GM21526 (cell line): ENCODE results near the gene KLC1.

ENCODE experiments used
- ATAC-seq: cut with Tn5 transposase; IDR thresholded peaks from one replicate; pipeline ENCODE4 v1.9.1; 2021; ENCODE audit warnings: moderate library complexity; ENCODE audit not compliant: unreplicated experiment, low FRiP score

Gene KLC1

DNA sequence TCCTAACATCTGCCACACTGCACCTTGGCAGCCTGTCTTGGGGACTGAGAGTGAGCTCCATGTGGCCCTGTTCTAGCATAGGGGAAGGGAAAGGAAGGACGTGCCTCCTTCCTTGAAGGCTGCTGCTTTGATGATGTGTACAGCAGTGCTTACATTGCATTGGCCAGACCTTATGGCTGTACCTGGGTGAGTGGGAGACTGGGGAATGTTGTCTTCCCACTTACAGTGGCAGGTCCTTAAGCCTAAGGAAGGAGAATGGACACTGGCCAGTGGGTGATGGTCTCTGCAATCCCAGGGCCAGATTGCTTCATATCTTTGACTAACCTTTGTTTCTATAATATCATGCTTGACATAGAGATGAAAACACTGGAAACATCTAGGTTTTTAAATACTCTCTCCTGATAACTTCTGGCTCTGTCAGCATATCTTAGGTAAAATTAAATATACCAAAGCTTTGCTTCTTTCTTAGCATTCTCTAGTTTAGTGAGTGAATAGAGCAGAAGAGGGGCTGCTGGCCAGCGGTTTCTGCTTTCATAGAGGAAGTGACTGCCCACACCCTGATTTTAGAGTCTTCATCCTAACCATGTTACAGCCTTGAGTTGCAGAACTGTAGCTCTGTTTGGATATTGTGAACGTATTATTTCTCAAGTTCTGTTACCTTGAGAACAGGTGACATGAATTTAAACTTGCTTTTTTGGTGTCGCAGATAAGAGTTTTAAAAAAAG, 27.2 kb downstream of the KLC1 start:
- ATAC-seq, result no peak

DNA sequence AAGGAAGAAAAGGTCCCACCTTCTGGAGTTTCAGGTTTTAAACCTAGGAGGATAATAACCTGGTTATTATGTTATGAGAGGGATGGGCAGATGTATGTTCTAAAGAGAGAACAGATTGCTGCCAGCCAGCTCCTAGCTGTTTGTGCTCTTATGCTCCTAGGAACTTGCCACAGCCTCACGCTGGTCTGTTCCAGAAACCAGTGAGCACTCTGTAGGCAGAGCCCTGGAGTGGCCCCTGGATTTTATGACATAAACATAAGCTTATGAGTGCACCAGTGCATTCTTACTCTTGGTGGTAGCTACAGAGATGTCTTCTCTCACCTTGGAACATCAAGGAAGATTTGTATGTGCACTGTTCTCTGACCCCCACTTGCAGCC, 27.7 kb downstream of the KLC1 start:
- no peak for ATAC-seq

DNA sequence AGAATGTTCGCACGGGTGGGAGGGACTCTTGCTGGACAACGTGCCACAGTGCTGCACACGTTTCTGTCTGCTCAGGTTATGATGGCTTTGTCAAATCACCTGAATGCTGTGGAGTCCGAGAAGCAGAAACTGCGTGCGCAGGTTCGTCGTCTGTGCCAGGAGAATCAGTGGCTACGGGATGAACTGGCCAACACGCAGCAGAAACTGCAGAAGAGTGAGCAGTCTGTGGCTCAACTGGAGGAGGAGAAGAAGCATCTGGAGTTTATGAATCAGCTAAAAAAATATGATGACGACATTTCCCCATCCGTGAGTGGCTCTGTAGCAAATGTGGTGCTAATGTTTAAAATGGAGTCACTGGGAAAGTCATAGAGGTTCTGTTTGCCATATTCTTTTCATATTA, 28.5 kb downstream of the KLC1 start:
- no peak for ATAC-seq

DNA sequence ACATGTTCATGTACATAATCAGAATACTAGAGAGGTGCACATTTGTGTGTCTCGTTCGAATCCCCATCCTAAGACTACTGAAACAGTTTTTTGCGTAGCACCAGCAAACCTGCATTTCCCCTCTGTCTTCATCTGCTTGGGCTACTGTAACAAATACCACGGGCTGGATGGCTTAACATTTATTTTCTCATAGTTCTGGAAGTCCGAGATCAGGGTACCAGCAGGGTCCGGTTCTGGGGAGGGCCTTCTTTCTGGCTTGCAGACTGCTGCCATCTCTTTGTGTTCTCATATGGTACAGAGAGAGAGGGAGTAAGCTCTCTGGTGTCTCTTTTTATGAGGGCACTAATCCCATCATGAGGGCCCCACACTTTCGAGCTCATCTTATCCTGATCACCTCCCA, 30.6 kb downstream of the KLC1 start:
- no peak for ATAC-seq

DNA sequence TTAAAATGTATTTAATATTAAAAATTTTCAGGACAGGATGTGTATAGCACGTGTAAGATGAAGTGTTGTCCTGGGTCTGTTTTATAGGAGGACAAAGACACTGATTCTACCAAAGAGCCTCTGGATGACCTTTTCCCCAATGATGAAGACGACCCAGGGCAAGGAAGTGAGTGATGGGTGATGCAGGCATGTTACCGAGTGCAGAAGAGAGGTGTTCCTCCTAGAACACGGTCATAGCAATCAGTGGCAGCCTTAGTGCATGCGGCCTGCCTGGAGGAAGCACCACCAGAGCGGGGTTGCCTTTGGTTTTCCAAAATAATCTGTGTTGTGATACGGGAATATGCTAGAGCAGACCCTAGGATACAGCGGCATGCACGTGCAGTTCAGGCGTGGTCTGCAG, 33.0 kb downstream of the KLC1 start:
- no peak for ATAC-seq

DNA sequence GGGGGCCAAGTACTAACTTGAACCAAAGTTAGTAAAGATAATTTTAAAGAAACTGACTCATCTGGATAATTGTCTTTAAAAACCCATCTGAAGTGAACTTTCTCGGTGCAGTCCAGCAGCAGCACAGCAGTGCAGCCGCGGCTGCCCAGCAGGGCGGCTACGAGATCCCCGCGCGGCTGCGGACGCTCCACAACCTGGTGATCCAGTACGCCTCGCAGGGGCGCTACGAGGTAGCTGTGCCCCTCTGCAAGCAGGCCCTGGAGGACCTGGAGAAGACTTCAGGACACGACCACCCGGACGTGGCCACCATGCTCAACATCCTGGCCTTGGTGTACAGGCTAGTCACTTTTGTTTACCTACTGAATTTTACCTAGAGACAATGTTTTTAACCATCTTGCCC, 33.6 kb downstream of the KLC1 start:
- no peak for ATAC-seq

DNA sequence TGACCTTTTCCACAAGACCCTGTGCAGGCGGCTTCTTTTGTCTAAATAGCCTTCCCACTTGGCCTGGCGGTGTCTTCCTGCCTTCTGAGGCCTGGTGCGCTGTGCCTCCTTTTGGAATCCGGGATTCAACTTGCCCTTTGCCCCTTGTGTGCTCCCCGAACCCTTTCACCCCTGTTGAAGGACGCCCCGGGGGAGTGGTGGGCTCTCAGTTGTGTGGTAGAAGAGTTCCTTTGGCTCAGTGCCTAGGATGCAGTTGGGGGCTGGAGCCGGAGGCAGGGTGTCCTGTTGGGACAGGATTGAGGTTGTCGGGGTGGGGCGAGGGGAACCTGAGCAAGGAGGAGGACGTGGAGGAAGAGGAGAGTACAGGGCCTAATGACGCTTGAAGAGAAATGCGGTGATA, 34.5 kb downstream of the KLC1 start:
- ATAC-seq, result no peak

DNA sequence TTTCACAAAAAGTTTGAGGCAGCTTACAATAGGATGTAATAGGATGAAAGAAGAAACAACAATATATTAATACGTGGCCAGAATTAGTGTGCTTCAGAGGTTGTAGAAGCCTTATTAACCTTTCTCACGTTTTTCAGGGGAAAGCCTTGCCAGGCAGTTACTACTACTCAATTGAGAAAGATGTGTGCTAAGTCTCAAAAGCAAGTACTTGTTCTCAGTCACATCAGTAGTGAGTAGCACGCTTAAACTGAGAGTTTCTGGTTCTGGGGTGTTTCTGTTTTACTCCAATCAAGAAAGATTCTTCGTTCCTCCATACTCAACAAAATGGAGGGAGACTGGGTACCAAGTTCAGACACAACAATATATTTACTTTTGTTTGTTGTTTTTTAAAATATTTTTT, 38.7 kb downstream of the KLC1 start:
- ATAC-seq, result no peak

DNA sequence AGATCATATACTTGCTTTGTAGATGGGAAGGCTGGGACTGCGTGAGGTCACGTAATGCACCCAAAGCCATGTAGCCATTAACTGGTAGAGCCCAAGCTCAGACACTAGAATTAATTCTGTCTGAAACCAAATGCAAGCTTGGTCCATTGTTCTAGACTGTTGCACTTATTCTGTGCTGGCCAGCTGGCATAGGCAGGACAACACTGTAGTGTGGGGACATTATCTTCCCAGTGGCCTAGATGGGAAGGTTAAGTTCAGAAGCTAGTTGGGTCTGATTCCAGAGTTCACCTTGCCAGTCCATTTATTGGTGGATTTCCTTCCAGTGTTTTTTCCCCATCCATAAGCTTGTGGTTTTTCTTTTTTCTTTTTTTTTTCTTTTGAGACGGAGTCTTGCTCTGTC, 39.1 kb downstream of the KLC1 start:
- no peak for ATAC-seq

DNA sequence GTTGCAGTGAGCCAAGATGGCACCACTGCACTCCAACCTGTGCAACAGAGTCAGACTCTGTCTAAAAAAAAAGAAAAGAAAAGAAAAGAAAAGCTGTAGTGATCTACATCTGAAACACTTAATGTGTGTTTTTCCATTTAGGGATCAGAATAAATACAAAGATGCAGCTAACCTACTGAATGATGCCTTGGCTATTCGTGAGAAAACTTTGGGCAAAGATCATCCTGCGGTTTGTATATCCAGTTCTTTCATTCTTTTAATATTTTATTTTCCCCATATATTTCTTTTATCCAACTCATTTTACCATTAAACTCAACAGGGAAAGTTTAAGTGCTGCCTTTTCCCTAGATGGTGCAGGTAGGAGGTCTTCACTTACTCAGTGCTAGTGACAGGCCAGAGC, 40.4 kb downstream of the KLC1 start:
- ATAC-seq, result no peak

DNA sequence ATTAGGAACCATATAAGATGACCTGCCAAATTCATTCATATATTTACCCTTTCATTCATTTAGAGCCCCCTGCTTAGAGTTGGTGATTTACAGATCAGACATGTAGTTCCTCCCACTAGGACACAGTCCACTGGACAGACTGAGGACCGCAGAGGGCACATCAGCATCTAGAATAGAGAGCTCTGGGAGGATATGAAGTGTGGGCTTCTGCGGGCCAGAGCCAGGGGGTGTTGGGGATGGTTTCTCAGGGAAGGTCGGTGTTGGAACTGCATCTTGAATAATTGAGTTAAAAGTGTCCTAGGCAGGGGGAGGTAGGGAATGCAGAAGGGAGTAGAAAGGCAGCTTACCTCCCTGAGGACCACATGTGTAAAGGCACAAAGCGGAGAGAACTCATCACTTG, 42.9 kb downstream of the KLC1 start:
- no peak for ATAC-seq

DNA sequence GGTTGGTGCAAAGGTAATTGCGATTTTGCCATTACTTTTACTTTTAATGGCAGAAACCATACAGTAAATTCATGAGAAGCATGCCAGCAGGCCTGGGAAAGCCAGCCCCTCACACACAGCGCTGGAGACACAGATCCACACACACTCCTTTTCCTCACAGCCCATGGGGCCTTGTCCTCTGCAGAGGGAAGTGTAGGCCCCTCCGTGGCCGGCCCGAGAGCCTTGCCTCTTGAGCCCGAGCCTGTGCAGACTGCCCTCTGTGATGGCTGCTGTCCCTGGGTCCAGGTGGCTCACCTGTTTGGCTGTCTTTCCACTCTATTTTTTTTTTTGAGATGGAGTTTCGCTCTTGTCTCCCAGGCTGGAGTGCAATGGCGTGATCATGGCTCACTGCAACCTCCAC, 46.9 kb downstream of the KLC1 start:
- ATAC-seq, result no peak

DNA sequence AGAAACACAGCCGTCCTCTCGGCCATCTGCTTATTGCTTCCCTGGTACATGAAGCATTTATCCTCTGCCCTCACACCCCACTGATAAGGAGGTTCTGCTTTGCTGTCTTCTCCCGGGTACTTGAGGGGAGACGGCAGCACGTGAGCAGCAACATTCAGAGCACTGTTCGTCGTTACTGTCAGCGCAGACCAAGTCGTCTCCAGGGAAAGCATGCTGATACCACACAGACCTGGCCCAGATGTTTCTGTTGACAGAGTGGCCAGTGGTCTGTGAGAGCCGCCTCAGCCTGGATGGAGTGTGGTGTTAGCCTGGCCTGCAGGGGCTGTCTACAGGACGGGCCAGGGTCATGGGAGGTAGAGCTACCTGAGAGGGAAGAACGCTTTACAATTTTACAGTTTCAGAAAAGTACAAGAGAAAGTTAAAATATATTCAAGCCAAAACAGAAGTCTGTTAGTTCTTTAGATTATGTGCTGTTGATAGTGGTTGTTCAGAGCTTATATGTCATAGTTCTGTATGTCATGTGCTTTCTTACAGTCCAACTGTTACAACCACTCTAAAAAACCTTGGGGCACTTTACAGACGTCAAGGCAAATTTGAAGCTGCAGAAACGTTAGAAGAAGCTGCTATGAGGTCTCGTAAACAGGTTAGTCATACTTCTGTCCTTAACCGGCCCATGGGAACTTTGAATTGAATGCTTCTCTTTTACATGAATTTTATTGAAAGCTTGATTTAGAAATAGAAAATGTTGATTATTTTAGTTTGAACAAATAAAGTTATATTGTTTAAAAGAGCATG, 48.1 kb downstream of the KLC1 start:
- no peak for ATAC-seq

DNA sequence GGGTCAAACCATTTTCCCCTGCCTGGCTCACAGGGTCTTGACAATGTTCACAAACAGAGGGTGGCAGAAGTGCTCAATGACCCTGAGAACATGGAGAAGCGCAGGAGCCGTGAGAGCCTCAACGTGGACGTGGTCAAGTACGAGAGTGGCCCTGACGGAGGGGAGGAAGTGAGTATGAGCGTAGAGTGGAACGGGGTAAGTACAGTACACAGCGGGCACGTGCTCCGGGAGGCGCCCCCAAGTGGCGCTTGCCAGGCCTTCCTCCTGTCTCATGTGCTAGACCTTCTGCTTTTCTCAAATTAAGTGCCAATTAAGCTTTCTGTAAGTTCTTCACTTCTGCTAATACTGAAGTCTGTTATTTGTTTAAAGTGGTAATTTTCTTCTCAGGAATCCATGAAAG, 50.3 kb downstream of the KLC1 start:
- no peak for ATAC-seq

DNA sequence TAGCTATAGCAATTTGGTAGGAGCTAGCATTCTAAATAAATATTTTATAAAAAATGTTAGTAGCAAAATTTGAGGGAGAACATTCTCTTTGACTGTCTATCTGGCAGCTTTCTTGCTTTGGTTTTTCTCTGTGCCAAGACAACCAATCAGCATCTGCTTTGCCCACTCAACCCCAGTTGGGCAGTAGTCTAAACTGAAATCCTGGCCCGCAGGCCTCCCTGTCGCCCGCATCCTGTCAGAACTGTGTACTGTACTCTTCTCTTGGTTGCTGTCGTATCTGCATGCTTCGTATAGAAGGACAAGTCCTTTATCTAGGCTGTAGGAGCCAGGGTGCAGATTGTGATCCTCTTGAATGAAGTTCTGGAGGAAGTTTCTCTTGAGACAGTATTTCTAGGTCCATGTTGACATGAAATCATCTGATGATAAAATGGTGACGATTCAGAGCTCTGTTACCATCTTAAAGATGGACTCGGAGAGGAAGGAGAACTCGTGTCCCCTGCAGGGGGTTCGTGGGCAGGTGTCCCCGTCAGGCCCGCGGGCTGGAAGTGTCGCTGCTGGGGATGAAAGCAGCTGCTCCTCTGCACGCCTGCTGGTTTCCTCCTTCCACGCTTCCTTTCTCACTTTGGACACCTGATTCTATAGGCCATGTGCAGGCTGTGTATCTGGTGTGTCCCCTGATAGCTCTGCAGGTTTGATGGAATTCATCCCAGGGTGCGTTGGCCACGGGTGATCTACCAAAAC, 51.6 kb downstream of the KLC1 start:
- ATAC-seq, result no peak

DNA sequence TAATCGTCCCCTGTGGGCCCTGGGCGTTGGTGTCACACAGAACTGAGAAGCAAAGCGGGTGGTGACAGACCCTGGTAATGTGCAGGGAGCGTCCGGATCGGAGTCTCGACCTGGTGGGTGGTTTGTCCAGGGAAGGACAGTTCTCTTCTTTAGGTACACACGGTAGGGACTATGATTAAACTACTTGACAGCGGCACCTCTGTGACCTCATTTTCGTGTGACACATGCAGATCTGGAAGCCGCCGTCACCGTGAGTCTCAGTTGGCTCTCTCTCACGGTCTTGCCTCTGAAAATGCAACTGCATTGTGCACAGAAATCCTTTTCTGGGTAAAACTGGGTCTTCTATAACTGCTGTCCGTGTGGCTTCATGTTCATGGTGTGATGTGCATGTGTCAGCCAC, 54.1 kb downstream of the KLC1 start:
- ATAC-seq, result no peak

DNA sequence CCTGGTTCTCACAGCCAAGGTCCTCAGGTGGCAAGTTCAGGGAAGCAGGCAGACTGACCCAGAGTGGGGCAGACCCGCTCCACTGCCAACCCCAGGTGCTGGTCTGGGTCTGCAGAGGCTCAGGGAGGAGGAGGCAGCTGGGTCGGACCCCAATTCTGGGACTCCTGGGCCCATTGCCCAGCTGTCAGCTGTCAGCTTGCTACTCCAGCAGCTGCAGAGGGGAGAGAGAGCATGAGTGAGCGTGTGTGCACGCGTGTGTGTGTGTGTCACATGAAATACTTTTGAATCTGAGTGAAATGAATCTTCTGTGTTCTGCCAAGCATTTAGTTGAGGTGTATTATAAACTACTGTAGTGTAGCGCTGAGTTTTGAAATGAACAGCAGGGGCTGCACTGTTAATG, 55.5 kb downstream of the KLC1 start:
- no peak for ATAC-seq

DNA sequence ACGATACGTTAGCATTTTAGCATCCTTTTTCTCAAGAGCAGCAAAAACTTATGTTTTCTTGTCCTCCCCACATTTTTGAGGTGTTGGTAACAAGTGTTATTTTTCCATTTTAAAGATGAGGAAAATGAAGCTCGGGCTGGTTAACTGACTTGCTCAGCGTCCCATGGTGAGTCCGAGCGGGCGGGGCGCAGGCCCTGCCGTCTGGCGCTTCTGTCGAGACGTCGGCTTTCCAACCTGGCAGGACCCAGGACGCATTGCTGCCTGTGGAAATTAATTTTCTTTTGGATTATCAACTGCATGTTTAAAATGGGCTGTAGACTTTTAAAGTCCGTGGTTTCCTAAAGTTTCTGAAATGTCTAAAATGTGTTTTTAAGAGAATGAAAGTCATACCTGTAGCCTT, 55.9 kb downstream of the KLC1 start:
- no peak for ATAC-seq

DNA sequence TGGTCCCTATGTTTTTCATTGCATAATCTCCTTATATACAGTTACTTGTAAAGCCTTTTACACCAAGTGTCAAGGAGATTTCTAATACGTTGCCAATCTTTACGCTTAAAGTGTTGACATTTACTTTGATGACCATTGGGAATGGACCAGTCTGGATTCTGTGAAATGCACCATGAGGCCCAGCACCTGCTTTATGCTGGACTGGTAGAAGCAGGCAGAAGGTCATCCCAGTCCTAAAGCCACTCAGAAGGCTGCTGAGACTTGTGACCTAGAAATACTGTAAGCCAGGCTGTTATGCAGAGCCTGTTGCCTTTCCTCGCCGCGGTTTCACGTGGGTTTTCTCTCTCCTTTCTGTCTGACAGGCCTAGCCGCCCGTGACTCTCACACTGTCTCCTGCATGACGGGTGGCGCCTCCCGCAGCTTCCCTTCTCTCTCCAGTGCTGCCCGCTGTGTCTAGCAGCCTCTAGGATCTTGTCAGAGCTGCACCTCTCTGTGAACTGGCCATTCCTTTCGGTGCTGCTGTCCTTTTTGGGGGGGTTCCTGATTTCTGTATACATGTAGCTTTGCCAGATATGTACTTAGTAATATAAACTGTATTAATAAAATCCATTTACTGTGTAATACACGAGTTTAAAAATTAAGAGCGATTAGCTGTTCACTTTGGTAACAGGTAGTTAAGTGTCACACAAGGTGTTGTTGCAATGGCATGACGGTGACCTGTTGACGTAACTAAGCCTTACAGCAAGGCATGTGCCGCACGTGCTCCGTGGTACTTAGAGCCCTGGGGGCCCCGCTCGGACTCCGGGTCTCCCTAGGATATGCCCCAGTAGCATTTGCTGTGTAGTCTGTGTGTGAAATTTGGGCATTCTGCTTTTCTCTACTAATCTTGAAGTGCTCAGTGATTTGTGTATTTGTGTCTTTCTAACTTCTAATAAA, 56.5 kb downstream of the KLC1 start:
- no peak for ATAC-seq

DNA sequence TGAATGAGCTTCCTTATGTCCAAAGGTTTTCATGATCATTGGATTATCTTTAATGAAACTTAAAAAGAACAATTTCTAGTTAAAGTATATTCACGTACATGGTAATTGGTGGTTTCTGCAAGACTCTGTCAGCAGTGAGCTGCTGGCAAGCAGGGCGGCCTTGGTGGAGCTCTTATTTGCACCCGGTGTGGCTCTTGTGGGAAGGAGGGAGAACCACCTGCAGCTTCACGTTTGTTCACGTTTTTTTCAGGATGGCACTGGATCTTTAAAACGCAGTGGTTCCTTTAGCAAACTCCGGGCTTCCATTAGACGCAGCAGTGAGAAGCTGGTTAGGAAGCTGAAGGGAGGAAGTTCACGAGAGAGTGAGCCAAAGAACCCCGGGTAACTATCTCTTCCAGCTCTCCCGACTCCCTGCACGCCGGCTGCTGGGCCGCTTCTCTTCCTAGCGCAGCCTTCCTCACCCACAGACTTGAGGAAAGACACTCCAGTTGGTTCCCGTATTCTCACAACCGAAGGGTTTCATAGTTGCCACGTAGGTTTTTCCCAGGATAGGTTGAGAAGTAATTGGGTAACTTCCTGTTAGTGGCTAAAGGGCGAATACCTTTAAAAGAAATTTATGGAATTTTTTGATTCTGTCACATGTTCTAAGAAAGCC, 57.9 kb downstream of the KLC1 start:
- ATAC-seq, result no peak
